ENCODE results near the gene EMCN.
A peak's percentile ranks its signal among the peaks of the same experiment; 100 is the strongest.

EMCN gene

DNA sequence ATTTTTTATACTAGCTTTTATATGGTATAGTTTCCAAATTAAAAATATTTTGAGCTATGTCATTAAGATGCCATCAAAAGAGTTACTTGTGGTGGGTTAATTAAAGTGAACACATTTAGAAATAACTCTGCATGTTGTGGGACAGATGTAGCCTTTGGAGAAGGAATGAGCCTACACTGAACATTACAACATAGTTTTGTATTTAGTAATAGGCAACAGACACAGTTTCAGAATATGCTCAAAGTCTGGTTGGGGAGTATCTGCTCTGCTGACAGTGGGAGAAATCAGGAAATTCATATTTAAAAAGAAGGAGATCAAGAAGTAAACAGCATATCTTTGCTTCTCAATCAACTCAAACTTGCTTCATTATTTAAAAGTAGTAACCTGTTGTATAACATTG is 23.7 kb downstream of the EMCN start:
- DNase-seq (ENCODE audit: insufficient read length, low spot score) (no peak), FAIRE-seq (no peak)

DNA sequence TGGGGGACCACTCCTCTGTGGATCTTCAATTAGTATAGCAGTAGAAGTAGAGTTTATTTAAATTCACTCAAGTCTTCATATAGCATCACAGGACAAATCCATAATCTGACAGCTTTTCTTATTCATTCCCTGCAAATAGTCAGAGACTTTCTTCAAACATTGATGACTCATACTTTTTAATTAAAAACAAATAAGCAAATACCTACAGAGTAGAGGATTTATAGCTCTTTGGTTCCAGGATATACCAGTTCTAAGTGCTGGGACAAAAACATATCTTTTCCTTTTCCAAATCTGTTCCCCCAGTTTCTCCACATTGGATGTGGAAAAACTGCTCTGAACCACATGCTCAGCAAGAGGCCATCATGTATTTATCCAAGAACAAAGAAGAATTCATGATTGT is 24.1 kb downstream of the EMCN start:
- no peak for FAIRE-seq
- no peak for DNase-seq (ENCODE audit: insufficient read length, low spot score)

DNA sequence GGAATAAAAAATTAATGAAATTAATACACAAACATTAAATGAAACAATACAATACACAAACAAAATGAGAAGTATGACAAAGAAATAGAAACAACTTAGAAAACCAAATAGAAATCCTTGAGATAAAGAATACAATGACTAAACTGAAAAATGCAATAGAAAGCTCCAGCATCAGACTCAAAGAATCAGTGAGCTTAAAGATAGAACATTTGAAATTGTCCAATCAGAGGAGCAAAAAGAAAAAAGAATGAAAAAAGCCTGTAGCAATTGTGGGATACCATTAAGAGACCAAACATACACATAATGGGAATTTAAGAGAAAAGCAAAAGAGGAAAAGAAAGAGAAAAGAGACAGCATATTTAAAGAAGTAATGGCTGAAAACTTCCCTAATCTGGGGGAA is 25.7 kb downstream of the EMCN start:
- no peak for DNase-seq (ENCODE audit: insufficient read length, low spot score)
- no peak for FAIRE-seq

DNA sequence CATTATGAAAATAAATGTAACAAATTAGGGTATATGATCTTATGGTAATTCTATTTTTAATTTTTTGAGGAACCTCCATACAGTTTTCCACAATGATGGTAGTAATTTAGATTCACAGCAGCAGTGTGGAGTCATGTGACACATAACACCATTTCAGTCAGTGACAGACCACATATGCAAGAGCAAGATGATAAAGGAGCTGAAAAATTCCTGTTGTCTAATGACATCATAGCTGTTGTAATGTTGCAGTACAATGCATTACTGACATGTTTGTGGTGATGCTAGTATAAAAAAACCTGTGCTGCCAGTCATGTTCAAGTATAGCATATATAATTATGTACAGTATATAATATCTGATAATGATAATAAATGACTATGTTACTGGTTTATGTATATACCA is 28.5 kb downstream of the EMCN start:
- FAIRE-seq: no peak
- DNase-seq (ENCODE audit: insufficient read length, low spot score): no peak

DNA sequence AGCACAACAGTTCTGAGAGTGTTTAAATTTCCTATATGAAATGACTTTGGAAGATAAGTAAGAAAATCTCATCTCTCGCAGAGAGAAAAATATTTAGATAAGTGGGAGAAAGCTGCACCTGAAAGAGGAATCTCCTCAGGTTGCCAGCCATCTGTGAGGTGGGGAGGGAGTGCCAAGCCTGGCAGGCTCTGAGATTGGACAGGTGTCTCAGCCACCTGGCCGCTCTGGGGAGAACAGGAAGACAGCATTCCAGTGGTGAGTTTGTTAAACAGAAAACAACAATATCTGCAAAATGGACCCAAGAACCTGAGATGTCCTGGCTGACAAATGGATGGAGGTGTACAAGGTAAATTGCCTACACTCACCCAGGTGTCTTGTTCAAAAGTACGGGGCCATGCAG is 31.3 kb downstream of the EMCN start:
- FAIRE-seq: no peak
- no peak for DNase-seq (ENCODE audit: insufficient read length, low spot score)

DNA sequence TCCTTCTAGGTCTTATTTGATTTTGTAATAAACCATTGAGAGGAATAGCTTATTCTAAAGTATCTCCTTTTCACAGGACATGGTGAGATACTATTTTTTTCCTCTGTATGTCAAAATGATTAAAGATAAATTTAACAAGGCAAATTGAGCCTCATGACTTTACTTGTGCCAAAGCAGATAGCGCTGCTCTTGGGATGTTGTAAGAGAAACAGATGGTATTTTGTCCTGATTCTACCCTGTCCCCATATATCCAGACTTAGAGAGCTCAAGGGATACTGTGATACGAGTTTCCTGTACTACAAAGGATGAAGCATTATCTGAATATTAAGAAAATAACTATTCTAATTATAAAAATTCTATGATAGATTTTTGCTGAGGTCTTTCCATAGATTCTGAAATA is 34.0 kb downstream of the EMCN start:
- no peak for FAIRE-seq
- DNase-seq (ENCODE audit: insufficient read length, low spot score): no peak

DNA sequence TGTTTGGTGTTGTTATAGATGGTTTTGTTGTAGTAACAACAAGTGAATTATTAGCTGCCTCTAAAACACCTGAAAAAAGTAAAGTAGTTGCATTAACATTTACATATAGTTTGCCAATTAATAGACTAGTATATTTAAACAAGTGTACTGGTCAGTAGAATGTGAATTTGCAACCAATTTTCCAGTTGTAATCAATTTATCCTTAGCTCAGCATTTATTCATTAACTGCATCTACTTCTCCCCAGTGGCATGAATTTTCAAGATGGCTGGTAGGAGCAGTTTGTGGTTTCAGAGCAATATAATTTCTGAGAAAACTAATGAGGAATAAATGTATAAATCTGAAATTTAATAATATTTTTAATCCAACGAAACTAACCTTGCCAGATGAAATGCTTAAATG is 37.9 kb downstream of the EMCN start:
- DNase-seq (ENCODE audit: insufficient read length, low spot score) (no peak), FAIRE-seq (no peak)

DNA sequence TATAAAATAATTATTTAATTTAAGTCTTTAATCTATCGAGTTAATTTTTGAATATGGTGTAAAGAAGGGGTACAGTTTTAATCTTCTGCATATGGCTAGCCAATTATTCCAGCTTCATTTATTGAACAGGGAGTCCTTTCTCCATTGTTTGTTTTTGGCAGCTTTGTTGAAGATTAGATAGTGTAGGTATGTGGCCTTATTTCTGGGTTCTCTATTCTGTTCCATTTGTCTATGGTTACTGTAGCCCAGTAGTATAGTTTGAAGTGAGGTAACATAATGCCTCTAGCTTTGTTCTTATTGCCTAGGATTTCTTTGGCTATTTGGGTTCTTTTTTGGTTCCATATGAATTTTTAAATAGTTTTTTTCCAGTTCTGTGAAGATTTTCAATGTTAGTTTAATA is 48.3 kb downstream of the EMCN start:
- FAIRE-seq: no peak
- no peak for DNase-seq (ENCODE audit: insufficient read length, low spot score)

DNA sequence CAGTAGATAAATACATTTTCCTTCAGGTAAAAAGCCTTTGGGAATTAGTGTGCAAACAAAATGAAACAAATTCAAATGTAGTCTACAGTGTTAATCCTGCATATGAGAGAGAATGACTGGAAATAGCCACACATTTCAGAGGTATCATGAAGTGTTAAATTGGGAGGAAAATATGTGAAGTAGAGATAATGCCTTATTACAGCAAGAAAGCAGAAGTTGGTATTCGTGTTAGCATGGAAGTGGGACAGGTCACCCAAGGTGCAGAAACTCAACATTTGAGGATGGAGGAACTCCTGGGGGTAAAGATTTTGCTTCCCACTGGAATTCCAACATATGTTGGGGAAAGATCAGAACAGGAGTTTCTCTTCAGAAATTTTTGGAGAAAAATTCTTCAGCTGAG is 51.3 kb downstream of the EMCN start:
- DNase-seq (ENCODE audit: insufficient read length, low spot score) (no peak), FAIRE-seq (no peak)

DNA sequence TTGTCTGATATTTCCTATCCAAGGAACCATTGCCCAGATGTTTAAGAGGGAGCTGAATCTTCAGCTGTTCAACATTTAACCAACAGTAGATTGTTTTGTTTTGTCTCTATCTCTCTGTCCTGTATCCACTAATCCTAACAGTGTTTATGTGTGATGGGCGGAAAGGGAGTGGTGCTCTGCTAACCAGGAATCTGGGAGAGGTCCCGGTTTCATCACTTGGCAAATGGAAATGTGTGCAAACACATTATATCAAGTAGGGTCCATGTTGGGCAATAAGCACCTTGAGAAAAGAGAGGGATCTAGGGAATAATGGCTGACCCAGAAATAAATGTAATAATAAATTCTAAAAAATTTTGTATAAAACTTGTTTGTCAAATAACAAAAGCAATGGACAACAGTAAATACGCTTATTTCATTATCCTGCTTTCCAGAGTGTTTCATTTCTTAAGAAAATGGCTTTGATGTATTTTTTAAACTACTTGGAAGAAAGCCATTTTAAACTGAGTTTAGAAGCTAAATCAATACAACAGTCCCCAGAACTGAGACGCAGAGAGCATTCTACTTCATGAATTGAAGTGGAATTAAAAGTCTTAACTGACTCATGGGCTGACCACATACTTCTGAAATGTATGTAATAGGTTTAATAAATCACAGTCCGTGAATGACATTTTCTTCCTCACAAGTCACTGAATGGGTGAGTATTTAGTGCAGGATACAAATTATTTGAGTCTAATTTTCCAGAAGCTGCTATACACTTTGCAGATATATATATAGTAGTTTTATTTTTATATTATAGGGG is 55.8 kb downstream of the EMCN start:
- FAIRE-seq (no peak), DNase-seq (ENCODE audit: insufficient read length, low spot score) (peak; percentile 23)

DNA sequence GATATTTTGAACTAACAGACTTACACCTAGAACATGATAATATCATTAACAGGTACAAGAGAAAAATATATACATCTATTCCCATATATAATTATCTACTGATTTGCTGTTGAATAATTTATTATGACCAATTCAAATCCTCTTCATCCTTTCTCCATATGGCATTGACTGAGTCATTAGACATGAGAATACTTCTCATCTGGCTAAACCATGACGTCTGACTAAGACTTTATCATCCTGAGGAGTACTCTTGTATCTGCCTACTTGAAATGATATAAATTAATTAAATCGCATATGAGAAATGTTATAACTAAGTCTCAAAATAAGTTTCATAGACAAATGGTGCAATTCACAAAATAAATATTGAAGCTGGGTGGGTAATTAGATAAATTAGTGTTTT is 67.4 kb downstream of the EMCN start:
- DNase-seq (ENCODE audit: insufficient read length, low spot score) (no peak), FAIRE-seq (no peak)

DNA sequence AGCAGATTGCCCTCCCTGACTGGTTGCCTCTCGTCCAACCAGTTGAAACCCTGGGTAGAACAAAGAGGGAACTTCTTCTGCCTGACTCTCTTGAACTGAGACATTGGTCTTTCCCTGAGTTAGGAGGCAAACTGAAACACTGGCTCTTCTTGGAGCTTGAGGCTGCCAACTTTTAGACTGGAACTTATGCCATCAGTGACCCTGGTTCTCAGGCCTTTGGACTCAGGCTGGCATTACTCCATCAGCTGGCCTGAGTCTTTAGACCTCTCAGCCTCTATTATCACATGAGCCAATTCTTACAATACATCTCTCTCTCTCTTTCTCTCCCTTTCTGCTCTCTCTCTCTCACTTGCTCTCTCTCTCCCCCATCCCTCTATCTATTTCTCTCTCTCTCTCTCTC is 86.4 kb downstream of the EMCN start:
- DNase-seq (ENCODE audit: insufficient read length, low spot score) (no peak), FAIRE-seq (no peak)

DNA sequence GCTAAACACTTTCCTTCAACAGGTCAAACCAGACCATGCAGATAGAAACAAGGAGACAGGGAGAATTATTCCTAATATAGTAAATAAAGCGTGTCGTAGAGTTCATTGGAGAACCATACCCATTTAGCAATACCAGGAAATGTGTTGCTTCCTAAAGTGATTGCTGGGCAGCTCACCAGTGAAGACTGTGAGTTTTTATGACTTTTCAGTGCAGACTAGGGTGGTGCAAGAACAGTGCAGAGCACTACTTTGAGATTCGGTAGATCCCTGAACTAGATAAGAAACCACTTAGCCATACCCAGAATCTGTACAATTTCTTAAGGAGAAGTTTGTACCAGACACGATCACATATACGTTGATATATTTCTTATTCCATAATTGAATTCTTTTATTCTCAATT is 87.4 kb downstream of the EMCN start:
- DNase-seq (ENCODE audit: insufficient read length, low spot score): no peak

DNA sequence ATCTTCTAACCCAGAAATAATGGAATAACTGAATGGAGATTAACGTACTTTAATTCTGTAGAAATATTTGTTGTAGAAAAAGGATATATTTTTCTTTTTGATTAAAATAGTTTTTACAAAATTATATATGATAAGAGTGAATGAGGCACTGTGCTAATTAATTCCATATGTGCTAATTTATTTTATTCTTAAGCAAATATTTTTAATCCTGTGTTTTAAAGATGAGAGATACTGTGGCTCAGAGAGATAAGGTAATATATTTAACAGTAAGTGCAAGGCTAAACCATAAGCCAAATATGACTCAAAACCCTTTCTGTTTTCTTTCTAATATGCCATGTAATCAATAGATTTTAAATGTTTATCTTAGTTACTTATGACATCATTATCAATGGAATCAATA is 88.2 kb downstream of the EMCN start:
- no peak for DNase-seq (ENCODE audit: insufficient read length, low spot score)
- no peak for FAIRE-seq

More for the DNA sequence above, 87.4 kb downstream of the EMCN start:
- FAIRE-seq: no peak

DNA sequence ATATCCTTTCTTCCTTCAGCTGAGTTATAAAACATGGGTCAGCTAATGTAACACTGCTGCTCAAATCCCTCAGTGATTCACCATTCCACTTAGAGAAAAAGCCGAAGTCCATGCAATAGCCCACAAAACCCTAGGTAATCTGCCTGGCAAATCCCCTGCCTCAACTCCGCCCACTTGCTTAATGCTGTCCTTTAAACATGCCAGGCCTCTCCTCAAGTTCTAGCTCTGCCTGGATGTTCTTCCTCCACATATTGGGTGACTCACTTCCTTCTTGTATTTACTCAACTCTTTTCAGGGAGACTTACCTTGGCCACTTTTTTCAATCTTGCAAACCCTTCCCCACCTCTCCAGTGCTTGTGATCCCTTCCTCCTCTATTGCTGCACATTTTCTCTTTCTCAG is 89.8 kb downstream of the EMCN start:
- FAIRE-seq (no peak), DNase-seq (ENCODE audit: insufficient read length, low spot score) (no peak)

DNA sequence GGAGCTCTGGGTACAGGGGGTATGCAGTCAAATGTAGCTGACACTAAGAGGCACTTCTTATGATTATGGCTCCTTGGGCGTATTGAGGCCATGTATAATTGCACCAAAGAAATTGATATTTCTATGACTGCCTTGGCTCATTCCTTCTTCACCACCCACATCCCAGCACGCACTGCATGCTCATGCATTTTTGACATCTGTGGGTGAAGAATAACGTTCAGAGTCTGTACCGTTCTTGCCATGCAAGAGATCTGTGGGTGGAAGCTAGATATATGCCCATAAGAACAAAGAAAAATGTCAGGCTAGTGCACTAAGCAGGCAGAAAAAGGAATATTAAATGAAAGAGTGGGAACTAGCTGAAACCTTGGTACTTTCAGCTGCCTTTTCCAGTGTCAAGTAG is 93.4 kb downstream of the EMCN start:
- DNase-seq (ENCODE audit: insufficient read length, low spot score): no peak
- no peak for FAIRE-seq

DNA sequence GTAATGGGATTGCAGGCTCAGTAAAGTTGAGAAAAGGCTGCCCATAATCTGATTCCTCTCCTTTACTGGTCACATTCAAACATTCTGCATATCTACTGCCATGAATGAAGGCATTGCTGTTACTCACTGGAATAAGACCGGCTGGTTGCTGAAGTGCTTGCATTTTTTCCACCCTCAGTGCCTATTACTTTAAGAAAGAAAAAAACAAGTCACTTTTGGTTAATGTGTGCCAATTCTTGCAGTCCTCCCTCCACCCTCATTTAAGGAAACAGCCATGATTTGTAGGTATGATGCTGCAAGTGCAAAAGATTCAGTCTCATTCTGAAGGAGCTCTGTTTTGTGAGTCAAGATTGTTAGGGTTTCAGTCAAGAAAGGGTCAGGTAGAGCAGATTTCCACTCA is 94.9 kb downstream of the EMCN start:
- FAIRE-seq (no peak), DNase-seq (ENCODE audit: insufficient read length, low spot score) (no peak)

DNA sequence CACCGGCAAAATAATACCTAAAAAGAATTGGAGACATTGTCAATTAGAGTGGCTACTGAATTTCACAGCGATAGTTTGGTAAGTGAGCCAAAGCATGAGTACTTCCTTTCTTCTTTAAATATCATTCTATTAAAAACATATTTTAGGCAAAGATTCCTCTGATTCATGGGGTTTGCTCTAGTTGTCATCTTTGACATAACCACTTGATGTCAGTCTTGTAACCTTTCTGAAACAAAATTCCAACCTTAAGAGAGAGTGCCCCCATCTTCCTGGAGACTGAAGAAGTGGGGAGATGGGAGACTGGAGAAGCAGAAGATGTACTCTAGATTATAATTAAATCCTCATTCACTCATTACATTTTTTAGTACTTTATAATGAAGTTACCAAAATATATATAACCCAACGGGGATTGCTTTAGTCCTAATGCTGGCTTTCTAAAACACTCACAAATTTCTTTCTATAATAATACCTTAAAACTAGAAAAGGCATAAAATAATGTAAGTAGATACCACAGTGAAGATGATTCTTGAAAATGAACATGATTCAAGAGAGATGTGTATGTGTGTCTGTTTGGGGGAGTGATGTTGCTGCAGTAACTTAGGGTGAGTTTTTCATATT is 96.4 kb downstream of the EMCN start:
- DNase-seq (ENCODE audit: insufficient read length, low spot score) (no peak), FAIRE-seq (no peak)

DNA sequence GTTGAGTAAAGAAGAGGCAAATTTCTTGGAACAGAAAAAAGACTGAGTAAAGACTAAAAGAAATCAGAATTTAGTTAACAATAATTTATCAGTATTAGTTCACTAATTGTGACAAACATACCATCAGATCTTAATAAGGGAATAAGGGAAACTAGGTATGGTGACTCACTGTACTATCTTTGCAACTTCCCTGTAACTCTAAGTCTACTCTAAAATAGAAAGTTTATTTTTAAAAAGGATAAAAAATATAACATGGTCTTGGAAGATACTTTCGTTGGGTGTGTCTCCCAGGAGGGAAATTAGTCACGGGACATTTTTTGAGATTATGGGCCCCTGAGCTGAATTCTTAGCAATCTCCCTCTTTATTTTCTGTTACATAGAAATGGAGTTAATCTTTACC is 97.3 kb downstream of the EMCN start:
- DNase-seq (ENCODE audit: insufficient read length, low spot score) (no peak), FAIRE-seq (no peak)

DNA sequence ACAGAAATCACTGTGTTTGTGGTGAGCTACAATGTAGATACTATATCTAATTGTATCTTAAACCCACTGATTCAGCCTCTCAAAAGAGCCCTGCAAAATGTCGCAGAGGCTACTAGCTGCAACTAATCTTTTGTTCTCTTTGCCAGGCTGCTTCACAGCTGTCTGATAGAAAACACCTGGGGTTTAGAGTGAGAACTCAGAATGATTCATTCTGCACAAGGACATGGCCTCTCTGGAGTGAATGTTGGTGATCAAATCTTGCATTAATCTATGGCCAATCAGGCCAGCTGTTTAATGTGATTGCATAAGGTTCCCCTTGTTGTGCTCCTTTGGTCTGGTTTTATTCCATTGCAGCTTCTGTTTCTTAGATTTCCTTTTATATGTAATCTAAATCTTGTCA is 100.3 kb downstream of the EMCN start:
- no peak for FAIRE-seq
- no peak for DNase-seq (ENCODE audit: insufficient read length, low spot score)

DNA sequence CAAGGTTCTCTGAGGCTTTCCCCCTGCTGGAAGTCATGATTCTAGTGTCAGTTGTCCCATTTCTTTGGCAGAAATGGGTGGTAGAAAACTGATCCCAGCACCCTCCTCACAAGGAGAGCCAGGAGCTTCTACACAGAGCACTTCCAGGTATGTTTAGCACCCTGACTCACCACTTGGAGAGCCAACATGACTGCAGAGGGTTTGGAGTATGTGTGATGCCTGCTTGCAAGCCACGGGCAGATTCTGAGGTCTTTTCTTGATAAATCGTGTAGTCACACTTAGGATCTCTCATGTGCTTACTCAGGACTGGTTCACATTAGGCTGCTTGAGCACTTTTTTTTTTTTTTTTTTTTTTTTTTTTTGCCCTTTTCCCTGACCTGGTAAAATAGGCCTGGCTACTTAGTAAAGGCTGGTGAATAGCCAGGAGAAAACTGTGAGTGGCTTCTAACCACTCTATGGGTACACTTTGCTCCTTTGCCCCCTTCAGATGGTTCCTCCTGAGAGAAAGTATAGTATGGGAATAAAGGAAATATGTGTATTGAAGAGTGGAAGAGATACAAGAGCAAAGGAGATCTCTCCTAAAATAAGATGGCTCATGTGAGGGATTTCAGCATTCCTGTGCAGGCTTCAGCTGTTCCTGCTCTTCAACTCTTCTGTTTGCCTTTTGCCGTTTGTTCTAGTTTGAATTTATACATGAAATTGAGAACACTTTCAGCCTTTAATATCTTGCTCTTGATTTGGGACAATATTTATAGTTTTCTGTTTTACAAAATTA is 103.6 kb downstream of the EMCN start:
- FAIRE-seq: no peak
- no peak for DNase-seq (ENCODE audit: insufficient read length, low spot score)

DNA sequence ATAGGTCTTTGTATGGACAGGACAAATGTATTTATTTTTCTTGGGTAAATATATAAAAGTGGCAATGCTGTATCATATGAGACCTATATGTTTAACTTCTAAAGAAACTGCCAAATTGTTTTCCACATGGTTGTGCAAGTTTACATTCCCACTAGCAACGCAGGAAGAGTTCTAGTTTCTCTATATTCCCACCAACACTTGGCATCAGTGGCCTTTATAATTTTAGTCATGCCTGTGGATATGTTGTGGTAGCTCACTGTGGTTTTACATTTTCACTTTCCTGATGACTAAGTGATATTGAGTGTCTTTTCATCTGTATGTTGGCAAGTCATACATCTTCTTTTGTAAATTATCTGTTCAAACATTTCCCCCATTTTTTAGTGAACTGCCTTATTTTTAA is 126.0 kb downstream of the EMCN start:
- no peak for FAIRE-seq
- DNase-seq (ENCODE audit: insufficient read length, low spot score): no peak
